ENCODE data around the gene SPARC.

Gene SPARC

DNA sequence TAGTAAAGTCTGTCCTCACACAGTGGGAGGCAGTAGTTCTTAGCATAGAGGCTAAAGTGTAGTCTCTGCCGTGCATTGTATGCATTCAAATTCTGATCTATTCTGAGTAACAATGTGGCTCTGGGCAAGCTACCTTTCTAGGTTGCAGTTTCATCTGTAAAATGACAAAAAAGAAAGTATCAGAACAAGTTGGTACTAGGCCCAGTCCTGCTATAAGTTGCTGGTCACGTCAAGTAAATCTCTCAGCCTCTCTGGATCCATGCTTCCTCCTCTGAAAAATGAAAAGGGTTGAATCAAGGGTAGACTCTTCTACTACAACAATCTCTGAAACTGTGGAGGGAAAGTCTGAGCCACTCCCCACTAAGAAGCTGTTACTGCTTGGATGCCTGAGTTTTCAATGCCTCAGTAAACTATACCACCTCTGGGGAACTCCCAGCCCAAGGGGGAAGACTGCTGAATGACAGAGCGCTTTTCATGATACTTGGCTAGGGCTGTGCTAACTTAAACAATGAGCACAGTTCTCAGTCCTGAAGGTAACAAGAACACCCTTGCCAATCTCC, 34.5 kb upstream of the SPARC start:
- no peak for DNase-seq (ENCODE audit: low spot score)
- H3K27ac ChIP-seq (ENCODE audit: poor library complexity, severe bottlenecking) = no peak overlapping the region
- ATAC-seq (ENCODE audit: low read depth) = no peak

DNA sequence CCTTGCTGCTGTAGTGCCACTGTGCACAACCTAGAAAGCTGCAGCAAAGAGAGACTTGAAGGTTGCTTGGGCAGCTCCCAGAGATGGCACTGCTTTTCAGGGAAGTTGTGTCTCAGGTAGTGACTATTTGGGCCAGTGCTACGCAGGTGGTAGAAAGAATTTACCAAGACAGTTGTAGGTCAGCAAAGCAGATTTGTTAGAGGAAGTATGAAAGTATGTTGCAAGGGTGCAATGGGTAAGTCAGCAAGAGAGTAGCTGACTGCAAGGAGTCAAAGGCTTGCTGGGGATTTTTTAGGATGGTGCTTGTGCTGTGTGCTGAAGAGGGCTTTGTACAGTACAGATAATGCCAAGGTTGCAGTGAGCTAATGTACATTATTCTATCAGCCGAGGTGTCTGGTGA, 33.5 kb upstream of the SPARC start:
- ATAC-seq (ENCODE audit: low read depth) (no peak), DNase-seq (ENCODE audit: low spot score) (no peak)
- no peak overlapping the region for H3K4me3 ChIP-seq (ENCODE audit: severe bottlenecking)
- H3K36me3 ChIP-seq (ENCODE audit: low read depth) = no peaks in the 10 kb centered on the region
- TF ChIP-seq, protein P1, sequence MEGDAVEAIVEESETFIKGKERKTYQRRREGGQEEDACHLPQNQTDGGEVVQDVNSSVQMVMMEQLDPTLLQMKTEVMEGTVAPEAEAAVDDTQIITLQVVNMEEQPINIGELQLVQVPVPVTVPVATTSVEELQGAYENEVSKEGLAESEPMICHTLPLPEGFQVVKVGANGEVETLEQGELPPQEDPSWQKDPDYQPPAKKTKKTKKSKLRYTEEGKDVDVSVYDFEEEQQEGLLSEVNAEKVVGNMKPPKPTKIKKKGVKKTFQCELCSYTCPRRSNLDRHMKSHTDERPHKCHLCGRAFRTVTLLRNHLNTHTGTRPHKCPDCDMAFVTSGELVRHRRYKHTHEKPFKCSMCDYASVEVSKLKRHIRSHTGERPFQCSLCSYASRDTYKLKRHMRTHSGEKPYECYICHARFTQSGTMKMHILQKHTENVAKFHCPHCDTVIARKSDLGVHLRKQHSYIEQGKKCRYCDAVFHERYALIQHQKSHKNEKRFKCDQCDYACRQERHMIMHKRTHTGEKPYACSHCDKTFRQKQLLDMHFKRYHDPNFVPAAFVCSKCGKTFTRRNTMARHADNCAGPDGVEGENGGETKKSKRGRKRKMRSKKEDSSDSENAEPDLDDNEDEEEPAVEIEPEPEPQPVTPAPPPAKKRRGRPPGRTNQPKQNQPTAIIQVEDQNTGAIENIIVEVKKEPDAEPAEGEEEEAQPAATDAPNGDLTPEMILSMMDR (IDR thresholded peaks at IDR 0.05; ENCODE audit: poor library complexity, severe bottlenecking) = no peak
- H3K9me3 ChIP-seq (ENCODE audit: severe bottlenecking) = no peaks in the 10 kb centered on the region
- H3K4me1 ChIP-seq (ENCODE audit: insufficient read depth, poor library complexity, severe bottlenecking) = no peaks in the 10 kb centered on the region
- H3K27ac ChIP-seq (ENCODE audit: poor library complexity, severe bottlenecking) = no peak overlapping the region
- no peaks in the 10 kb centered on the region for H3K27me3 ChIP-seq (ENCODE audit: insufficient read depth, poor library complexity, severe bottlenecking)

More for the DNA sequence above, 34.5 kb upstream of the SPARC start:
- no peaks in the 10 kb centered on the region for H3K9me3 ChIP-seq (ENCODE audit: severe bottlenecking)
- H3K27me3 ChIP-seq (ENCODE audit: insufficient read depth, poor library complexity, severe bottlenecking) = no peaks in the 10 kb centered on the region
- H3K4me1 ChIP-seq (ENCODE audit: insufficient read depth, poor library complexity, severe bottlenecking) = no peaks in the 10 kb centered on the region
- no peak overlapping the region for H3K4me3 ChIP-seq (ENCODE audit: severe bottlenecking)
- TF ChIP-seq, protein P1 (IDR thresholded peaks at IDR 0.05; ENCODE audit: poor library complexity, severe bottlenecking) = no peak
- H3K36me3 ChIP-seq (ENCODE audit: low read depth) = no peaks in the 10 kb centered on the region

DNA sequence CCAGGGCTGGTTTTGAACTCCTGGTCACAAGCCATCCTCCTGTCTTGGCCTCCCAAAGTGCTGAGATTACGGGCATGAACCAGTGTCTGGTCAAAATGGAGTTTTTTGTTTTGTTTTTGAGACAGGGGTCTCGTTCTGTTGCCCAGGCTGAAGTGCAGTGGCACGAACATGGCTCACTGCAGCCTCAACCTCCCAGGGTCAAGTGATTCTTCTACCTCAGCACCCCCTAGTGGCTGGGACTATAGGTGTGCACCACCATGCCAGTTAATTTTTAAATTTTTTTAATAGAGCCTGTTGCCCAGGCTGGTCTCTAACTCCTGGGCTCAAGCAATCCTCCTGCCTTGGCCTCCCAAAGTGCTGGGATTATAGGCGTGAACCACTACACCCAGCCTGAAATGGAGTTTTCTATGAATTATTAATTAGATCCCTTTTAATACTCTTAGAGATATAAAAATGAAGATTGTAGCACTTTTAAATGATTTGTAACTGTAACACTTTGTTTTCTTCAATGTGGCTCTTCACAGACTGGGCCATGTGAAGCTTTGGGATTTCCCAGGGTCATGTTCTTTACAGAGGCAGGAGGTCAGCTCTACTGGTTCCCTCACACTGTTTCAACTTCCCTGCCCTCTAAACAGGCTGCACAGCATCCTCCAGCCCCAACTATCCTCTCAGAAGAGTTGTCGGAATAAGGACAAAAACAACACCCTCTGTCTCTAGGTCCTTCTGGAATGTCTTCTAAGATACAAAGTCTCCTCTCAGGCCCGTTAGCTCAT, 32.7 kb upstream of the SPARC start:
- Histone ChIP-seq H3K4me1 (ENCODE audit: insufficient read depth, poor library complexity, severe bottlenecking) (no peaks in the 10 kb centered on the region), H3K36me3 (ENCODE audit: low read depth) (no peaks in the 10 kb centered on the region), H3K9me3 (ENCODE audit: severe bottlenecking) (no peaks in the 10 kb centered on the region), H3K27ac (ENCODE audit: poor library complexity, severe bottlenecking) (no peak overlapping the region), H3K27me3 (ENCODE audit: insufficient read depth, poor library complexity, severe bottlenecking) (no peaks in the 10 kb centered on the region), H3K4me3 (ENCODE audit: severe bottlenecking) (no peak overlapping the region)
- no peak for DNase-seq (ENCODE audit: low spot score)
- 0 out of 3 replicates have a peak, but pooled peaks have one; percentile 37 for ATAC-seq (ENCODE audit: low read depth)
- TF ChIP-seq, protein P1 (IDR thresholded peaks at IDR 0.05; ENCODE audit: poor library complexity, severe bottlenecking) = peak; percentile 68

DNA sequence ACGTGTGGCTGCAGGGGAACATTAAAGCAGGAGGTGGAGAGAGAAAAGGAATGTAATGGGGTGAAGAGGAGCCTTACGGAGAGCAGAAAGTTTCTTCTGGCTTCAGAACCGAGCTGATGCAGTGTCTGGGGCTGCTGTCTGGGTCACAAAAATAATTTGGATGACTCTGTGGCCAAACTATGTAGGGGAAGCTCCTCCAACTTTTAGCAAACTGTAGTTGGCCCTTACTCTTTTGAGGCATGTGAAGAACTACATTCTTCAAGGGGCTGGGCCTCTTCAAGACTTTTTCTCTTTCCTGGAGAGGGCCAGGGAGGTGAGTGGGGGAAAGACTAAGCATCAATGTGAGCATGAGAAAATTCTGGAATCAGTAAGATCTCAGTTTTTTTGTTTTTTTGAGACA, 31.9 kb upstream of the SPARC start:
- no peak for ATAC-seq (ENCODE audit: low read depth)
- TF ChIP-seq, protein P1 (IDR thresholded peaks at IDR 0.05; ENCODE audit: poor library complexity, severe bottlenecking) = no peak
- no peak for DNase-seq (ENCODE audit: low spot score)
- no peaks in the 10 kb centered on the region for H3K4me1 ChIP-seq (ENCODE audit: insufficient read depth, poor library complexity, severe bottlenecking)
- no peaks in the 10 kb centered on the region for H3K27me3 ChIP-seq (ENCODE audit: insufficient read depth, poor library complexity, severe bottlenecking)
- H3K9me3 ChIP-seq (ENCODE audit: severe bottlenecking) = no peaks in the 10 kb centered on the region
- H3K36me3 ChIP-seq (ENCODE audit: low read depth) = no peaks in the 10 kb centered on the region
- no peak overlapping the region for H3K27ac ChIP-seq (ENCODE audit: poor library complexity, severe bottlenecking)
- no peak overlapping the region for H3K4me3 ChIP-seq (ENCODE audit: severe bottlenecking)

DNA sequence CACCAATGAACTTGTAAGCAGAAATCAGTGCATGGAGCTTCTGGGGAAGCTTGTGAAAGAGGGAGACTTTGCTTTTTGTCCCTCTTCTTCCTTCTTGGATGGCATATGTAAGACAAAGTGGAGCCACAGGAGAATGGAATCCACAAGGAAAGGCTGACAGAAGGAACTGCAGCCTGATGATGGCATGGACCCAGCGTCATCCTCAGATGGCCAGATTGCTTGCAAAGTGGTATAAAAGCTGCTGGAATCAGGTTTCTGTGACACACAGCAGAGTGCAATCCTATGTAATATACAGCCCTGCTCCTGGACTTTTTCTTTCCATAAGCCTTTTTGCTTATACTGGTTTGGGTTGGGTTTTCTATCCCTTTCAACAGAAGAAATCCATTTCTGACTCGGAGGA, 31.4 kb upstream of the SPARC start:
- no peak for DNase-seq (ENCODE audit: low spot score)
- ATAC-seq (ENCODE audit: low read depth) = no peak
- Histone ChIP-seq H3K4me3 (ENCODE audit: severe bottlenecking) (no peak overlapping the region), H3K36me3 (ENCODE audit: low read depth) (no peaks in the 10 kb centered on the region), H3K27ac (ENCODE audit: poor library complexity, severe bottlenecking) (no peak overlapping the region), H3K9me3 (ENCODE audit: severe bottlenecking) (no peaks in the 10 kb centered on the region), H3K27me3 (ENCODE audit: insufficient read depth, poor library complexity, severe bottlenecking) (no peaks in the 10 kb centered on the region), H3K4me1 (ENCODE audit: insufficient read depth, poor library complexity, severe bottlenecking) (no peaks in the 10 kb centered on the region)
- TF ChIP-seq, protein P1 (IDR thresholded peaks at IDR 0.05; ENCODE audit: poor library complexity, severe bottlenecking) = no peak

Data from RWPE2 (cell line).